ENCODE results near the gene USP26.
"Not testable (repeated sequence)": the region's sequence is repeated elsewhere in the genome, so short reads cannot be mapped to it uniquely, and the experiment has no call there.

Gene USP26

DNA sequence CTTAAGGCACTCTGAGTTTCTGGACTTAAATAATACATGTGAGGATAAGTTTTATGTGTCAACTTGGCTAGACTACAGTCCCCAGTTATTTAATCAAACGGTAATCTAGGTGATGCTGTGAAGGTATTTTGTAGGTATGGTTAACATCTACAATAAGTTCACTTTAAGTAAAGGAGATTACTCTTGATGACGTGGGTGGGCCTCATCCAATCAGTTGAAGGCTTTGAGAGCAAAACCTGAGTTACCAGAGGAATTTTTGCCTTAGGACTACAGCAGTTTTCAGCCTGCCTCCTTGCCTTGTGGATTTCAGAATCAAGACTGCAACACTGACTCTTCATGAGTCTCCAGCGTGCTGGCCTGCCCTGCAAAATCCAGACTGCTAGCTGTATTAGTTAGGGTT lies 78.7 kb downstream of the USP26 start:
- no peak for DNase-seq (ENCODE audit: low spot score)

DNA sequence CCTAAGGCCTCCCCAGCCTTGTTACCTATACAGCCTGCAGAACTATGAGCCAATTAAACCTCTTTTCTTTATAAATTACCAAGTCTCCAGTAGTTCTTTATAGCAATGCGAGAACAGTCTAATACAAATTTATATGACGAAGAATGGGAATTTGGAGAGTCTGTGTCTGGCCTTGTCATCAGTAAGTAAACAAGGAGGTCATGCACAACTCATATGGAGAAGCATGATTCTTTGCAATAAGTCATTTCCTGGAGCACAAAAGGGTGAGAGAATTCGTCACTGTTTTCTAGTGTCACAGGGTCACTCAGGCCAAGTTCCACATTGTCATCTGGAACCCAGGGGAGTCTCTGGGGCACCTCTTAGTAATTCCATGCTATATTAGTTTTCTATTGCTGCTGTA lies 89.5 kb downstream of the USP26 start:
- DNase-seq (ENCODE audit: low spot score), result no peak

DNA sequence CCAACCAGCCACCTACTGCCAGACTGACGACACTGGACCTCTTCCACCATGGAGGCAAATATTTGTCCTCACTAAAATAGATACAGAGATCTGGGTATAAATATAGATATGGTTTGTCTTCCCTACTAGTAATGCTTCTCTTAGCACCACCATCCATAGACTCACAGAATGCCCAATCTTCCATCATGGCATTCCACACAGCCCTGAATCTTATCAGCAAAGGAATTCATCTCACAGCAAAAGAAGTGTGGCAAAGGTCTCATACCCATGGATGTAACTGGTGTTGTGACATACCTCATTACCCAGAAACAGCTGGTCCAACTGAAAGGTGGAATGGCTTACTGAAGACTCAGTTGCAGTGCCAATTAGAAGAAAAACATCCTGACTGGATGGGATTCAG lies 91.3 kb downstream of the USP26 start:
- no peak for DNase-seq (ENCODE audit: low spot score)

DNA sequence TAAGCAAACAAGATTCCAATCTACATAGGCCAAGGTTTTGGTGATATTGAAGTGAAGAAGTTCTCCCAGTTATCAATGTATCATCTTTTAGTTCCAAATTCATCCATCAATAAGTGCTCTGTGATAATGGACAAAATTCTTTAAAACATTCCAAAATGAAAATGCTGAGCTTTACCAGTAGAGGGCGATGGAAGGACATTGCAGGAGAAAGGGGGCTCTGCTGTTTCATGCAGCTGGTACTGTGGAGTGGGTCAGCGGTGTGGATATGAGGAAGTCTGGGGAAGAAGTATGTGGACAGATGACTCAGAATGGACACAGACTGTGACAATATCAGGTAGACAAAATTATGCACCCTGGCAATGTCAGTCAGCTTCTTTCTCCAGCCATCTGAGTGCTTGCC lies 91.9 kb downstream of the USP26 start:
- DNase-seq (ENCODE audit: low spot score), result no peak

DNA sequence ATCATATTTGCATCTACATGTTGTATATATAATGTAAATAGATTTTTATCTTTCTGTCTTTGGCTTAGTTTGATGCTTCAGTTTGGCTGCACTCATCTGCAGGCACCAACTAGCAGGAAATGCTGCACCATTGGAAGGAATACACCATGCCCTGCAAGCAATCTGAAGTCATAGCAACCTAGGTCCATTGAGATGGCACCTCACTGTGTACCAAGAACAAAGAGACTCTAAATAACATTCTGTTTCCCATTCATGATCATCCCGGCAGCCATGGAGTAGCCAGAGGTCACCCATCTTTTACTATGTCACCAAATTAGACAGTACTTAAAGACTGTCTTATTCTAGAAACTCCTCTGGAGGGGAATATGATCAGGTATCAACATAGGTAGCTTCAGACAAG lies 97.7 kb downstream of the USP26 start:
- DNase-seq (ENCODE audit: low spot score), result no peak

DNA sequence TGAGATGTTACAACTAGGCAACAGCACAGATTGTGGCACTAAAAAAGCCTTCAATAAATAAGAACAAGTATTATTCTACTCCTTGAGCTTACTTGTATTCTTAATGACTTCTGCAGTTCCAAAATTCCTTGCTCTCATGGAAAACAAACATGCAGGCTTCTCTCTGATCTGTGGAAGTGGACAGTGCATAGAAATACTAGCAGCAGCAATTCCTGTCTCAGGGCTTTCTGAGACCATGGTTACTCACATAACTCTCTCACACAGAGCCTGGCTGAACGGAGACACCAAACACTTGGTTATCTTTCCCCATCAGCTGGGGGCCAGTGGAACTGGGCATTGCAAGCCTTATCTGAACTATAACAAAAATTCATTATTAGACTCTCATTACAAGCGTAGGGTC lies 106.1 kb downstream of the USP26 start:
- no peak for DNase-seq (ENCODE audit: low spot score)

DNA sequence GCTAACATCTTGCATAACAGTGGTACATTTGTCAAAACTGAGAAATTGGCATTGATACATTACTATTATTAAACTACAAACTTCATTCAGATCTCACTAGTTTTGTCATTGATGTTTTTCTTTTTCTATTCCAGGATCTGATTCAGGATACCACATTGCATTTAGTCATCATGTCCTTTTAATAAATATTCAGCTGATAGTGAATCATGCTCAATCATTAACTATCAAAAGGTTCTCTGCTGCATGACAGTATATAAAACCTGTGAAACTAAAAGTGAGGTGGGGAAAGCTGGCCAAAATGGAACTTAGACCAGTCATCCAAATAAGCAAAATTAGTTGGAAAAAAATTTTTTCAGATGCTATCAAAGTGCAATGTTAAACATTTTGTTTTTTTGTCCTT lies 110.4 kb downstream of the USP26 start:
- DNase-seq (ENCODE audit: low spot score), result no peak

DNA sequence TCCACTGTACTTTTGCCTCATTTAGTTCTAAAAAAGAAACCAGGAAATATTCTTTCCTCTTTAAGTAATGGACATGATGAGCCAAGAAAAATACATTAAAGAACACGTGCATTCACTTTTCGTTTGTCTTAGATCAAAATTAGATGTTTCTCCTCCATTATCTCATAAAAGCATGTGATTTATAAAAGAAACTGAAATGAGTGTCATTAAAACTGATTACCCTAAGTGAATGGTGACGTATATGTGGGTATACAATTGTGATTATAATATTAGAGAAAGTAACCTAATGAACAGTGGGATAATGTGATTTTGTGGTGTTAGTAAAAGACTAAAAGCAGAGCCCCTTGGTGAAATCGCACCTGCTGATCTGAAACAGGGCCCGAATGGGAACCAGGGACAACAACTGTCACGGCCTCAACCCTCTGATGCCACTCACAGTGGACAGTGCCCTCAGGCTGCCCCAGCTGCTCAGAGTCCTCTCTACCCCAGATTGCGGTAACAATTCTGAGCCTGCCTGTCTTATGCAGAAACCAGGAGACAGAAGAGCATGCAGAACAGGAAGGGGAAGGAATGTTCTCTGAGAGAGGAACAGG lies 112.8 kb downstream of the USP26 start:
- DNase-seq (ENCODE audit: low spot score), result no peak

DNA sequence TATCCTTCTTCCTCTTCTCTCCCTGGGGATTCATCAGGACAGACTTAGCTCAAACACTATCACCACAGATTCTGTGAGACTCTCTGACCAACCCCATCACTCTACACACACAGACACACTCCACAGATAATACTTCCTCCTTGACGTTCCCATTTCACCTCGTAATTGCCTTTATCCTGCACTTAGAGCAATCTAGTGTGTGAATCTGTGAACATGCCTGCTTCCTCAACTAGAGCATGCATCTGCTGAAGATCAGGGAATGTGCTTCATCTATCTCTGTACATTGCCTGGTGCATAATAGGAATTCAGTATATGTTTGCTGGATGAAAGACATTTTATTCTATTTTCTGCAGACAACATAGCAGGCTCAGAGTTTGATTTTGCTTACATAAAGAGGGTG lies 113.4 kb downstream of the USP26 start:
- DNase-seq (ENCODE audit: low spot score), result no peak

DNA sequence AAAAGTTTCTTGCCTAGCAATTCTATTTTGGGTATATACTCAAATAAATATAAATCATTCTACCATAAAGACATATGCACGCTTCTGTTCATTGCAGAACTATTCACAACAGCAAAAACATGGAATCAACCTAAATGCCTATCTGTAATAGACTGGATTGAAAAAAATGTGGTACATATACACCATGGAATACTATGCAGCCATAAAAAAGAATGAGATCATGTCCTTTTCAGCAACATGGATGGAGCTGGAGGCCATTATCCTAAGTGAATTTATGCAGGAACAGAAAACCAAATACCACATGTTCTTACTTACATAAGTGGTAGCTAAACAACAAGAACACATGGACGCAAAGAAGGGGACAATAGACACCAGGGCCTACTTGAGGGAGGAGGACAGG lies 116.9 kb downstream of the USP26 start:
- DNase-seq (ENCODE audit: low spot score), result not testable (repeated sequence)

Data from CD4-positive, alpha-beta T cell treated with Interleukin-2 at 100 ng/mL for 4 hours (primary cell).